ENCODE data around the gene NCOA7.

GRCh38 chr6:125927761-125928160 is 137.0 kb downstream of the NCOA7 start:
- TF ChIP-seq CTCF (IDR thresholded peaks at IDR 0.05) (no peak), POLR2A (IDR thresholded peaks at IDR 0.05) (no peak)

All from thyroid gland (tissue), 4 donors.